Smooth muscle cell (in vitro differentiated cells): ENCODE data around the gene PTPRN2. TPM values are rescaled to one million over a fixed set of nuclear protein-coding genes. Genes with fewer than 3 reads are reported as not detected.

ENCODE experiments used
- DNase-seq: peaks from one replicate; lab custom pipeline; 2025; ENCODE audit not compliant: unreplicated experiment; lab: John Stamatoyannopoulos, UW
- H2AFZ ChIP-seq: fragments of 200-600 bp; sonication (generic); 2 replicates; pipeline ENCODE4 v1.6.0; 2016; ENCODE audit warnings: antibody characterized with exemption, low read depth, mild to moderate bottlenecking
- H3F3A ChIP-seq: fragments of 200-600 bp; sonication (generic); 2 replicates; pipeline ENCODE4 v1.6.0; 2017; ENCODE audit warnings: antibody characterized with exemption, low read depth
- H3K27ac ChIP-seq: fragments of 200-600 bp; sonication (generic); 2 replicates; pipeline ENCODE4 v1.5.1; 2016; ENCODE audit warnings: low read depth, mild to moderate bottlenecking
- H3K27me3 ChIP-seq: fragments of 200-600 bp; sonication (generic); 2 replicates; pipeline ENCODE4 v1.6.1; 2016; ENCODE audit warnings: low read depth, mild to moderate bottlenecking
- H3K36me3 ChIP-seq: fragments of 200-600 bp; sonication (generic); 2 replicates; pipeline ENCODE4 v1.5.1; 2016; ENCODE audit warnings: low read depth
- H3K4me1 ChIP-seq: fragments of 200-600 bp; sonication (generic); 2 replicates; pipeline ENCODE4 v1.5.1; 2016; ENCODE audit warnings: low read depth
- H3K4me2 ChIP-seq: fragments of 200-600 bp; sonication (generic); 2 replicates; pipeline ENCODE4 v1.6.0; 2016; ENCODE audit warnings: mild to moderate bottlenecking
- H3K4me3 ChIP-seq: fragments of 200-600 bp; sonication (generic); 2 replicates; pipeline ENCODE4 v1.5.1; 2016; ENCODE audit warnings: mild to moderate bottlenecking
- H3K79me2 ChIP-seq: fragments of 200-600 bp; sonication (generic); 2 replicates; pipeline ENCODE4 v1.6.0; 2016; ENCODE audit warnings: low read depth, mild to moderate bottlenecking
- H3K9ac ChIP-seq: fragments of 200-600 bp; sonication (generic); 2 replicates; pipeline ENCODE4 v1.6.0; 2016; ENCODE audit warnings: low read depth
- H3K9me3 ChIP-seq: fragments of 200-600 bp; sonication (generic); replicated peaks from 2 replicates; pipeline ENCODE4 v1.5.1; 2016; ENCODE audit warnings: low read depth
- H4K20me1 ChIP-seq: fragments of 200-600 bp; sonication (generic); 2 replicates; pipeline ENCODE4 v1.6.0; 2016; ENCODE audit warnings: low read depth
- CTCF ChIP-seq: fragments of 200-600 bp; sonication (generic); IDR thresholded peaks from 2 replicates; pipeline ENCODE4 v1.5.1; 2017; ENCODE audit warnings: borderline replicate concordance, mild to moderate bottlenecking, antibody characterized with exemption; ENCODE audit not compliant: insufficient read depth, poor library complexity, severe bottlenecking
- WGBS: methylation state at CpG from one replicate; pipeline ENCODE4 v1.1.7; 2016; ENCODE audit warnings: low lambda C conversion rate; 5-methylcytosine and 5-hydroxymethylcytosine counted together
- polyA plus RNA-seq: library from polyadenylated mRNA; unstranded; fragments of >200 nt; fragmentation: Nextera tagmentation; extraction: Ambion mirVana; gene quantifications from 2 replicates; pipeline ENCODE4 v1.2.1, GENCODE V29; 2016
- total RNA-seq: library from RNA; depleted of rRNA; stranded (reverse); fragments of >200 nt; gene quantifications from 2 replicates; pipeline ENCODE4 v1.2.3, GENCODE V29; 2014

The PTPRN2 gene
- total and polyA plus RNA-seq, 2 experiments from 2014 or later = 0.09 to 0.87 TPM

GRCh38 chr7:158315881-158316280, 271.7 kb downstream of the PTPRN2 start:
- H3K79me2 ChIP-seq = no peaks in the 10 kb centered on the region
- no peak overlapping the region for H3K27ac ChIP-seq
- H3K9me3 ChIP-seq = no peaks in the 10 kb centered on the region
- no peaks in the 10 kb centered on the region for H3K36me3 ChIP-seq
- no peaks in the 10 kb centered on the region for H4K20me1 ChIP-seq
- H2AFZ ChIP-seq = no peak overlapping the region
- H3F3A ChIP-seq = no peaks in the 10 kb centered on the region
- WGBS = over 99% methylated on average over 11 of the region's 11 CpGs
- no peak for TF ChIP-seq CTCF
- H3K4me2 ChIP-seq = no peak overlapping the region
- H3K27me3 ChIP-seq = peaks cover 13% of the 10 kb centered on the region
- no peak for DNase-seq
- no peak overlapping the region for H3K4me3 ChIP-seq
- peaks cover 12% of the 10 kb centered on the region for H3K4me1 ChIP-seq
- H3K9ac ChIP-seq = no peak overlapping the region

- 93% methylated on average over 11 of the region's 11 CpGs for WGBS
- Histone ChIP-seq H4K20me1 (no peaks in the 10 kb centered on the region), H3K4me3 (no peak overlapping the region), H3K4me1 (peaks cover 12% of the 10 kb centered on the region), H3K9me3 (no peaks in the 10 kb centered on the region), H3K36me3 (no peaks in the 10 kb centered on the region), H3K27ac (no peak overlapping the region), H3K79me2 (no peaks in the 10 kb centered on the region), H3K4me2 (no peak overlapping the region), H3K9ac (no peak overlapping the region), H3K27me3 (peaks cover 13% of the 10 kb centered on the region), H2AFZ (no peak overlapping the region), H3F3A (no peaks in the 10 kb centered on the region)
- no peak for DNase-seq
- TF ChIP-seq CTCF = no peak
Observed at GRCh38 chr7:158315326-158315725, 272.3 kb downstream of the PTPRN2 start.

- Histone ChIP-seq H3K79me2 (no peaks in the 10 kb centered on the region), H3K4me3 (no peak overlapping the region), H3K27me3 (peaks cover 13% of the 10 kb centered on the region), H3K27ac (no peak overlapping the region), H3K36me3 (no peaks in the 10 kb centered on the region), H3F3A (no peaks in the 10 kb centered on the region), H2AFZ (no peak overlapping the region), H3K9me3 (no peaks in the 10 kb centered on the region), H3K4me1 (peaks cover 12% of the 10 kb centered on the region), H4K20me1 (no peaks in the 10 kb centered on the region), H3K4me2 (no peak overlapping the region), H3K9ac (no peak overlapping the region)
- 94% methylated on average over 15 of the region's 15 CpGs for WGBS
- no peak for DNase-seq
- TF ChIP-seq CTCF = no peak
Observed at GRCh38 chr7:158314394-158314793, 273.2 kb downstream of the PTPRN2 start.

- Histone ChIP-seq H3K79me2 (no peaks in the 10 kb centered on the region), H3K36me3 (no peaks in the 10 kb centered on the region), H3K9ac (no peak overlapping the region), H3K4me1 (peaks cover 12% of the 10 kb centered on the region), H3F3A (no peaks in the 10 kb centered on the region), H4K20me1 (no peaks in the 10 kb centered on the region), H3K27me3 (peaks cover 13% of the 10 kb centered on the region), H3K9me3 (no peaks in the 10 kb centered on the region), H3K27ac (no peak overlapping the region), H3K4me2 (no peak overlapping the region), H3K4me3 (no peak overlapping the region), H2AFZ (no peak overlapping the region)
- WGBS = 88% methylated on average over 10 of the region's 10 CpGs
- TF ChIP-seq CTCF = no peak
- DNase-seq = no peak
Observed at GRCh38 chr7:158313931-158314330, 273.7 kb downstream of the PTPRN2 start.
